Endothelial cell of umbilical vein (primary cell): ENCODE data around the gene APOBEC4.

Source experiments
- CTCF ChIP-seq, 2 donors: IDR thresholded peaks; 1 replicate in 1 of 2; 2 replicates in 1 of 2; pipeline ENCODE4 v1.5.1; 2011; ENCODE audit warnings: low read length in 2 of 2, mild to moderate bottlenecking in 2 of 2, moderate library complexity in 2 of 2, control low read depth in 1 of 2, inconsistent platforms in 1 of 2, low read depth in 1 of 2; ENCODE audit not compliant: insufficient read depth in 1 of 2; ENCODE audit errors: extremely low read depth in 1 of 2
- EZH2 ChIP-seq: IDR thresholded peaks from 2 replicates; pipeline ENCODE4 v1.6.1; 2012; ENCODE audit warnings: borderline replicate concordance, low read depth, mild to moderate bottlenecking, moderate library complexity, low read length, inconsistent platforms; ENCODE audit not compliant: severe bottlenecking
- FOS ChIP-seq: IDR thresholded peaks from 2 replicates; pipeline ENCODE4 v1.6.1; 2011; ENCODE audit warnings: mild to moderate bottlenecking, low read length, moderate library complexity, borderline replicate concordance; ENCODE audit not compliant: insufficient read depth
- MYC ChIP-seq: IDR thresholded peaks from one replicate; pipeline ENCODE4 v1.6.1; 2011; ENCODE audit warnings: mild to moderate bottlenecking, low read depth, low read length
- POLR2A ChIP-seq: IDR thresholded peaks from 2 replicates; pipeline ENCODE4 v1.6.1; 2012; ENCODE audit warnings: low read depth, mild to moderate bottlenecking, control low read depth, low read length
- POLR2AphosphoS5 ChIP-seq: IDR thresholded peaks from 2 replicates; pipeline ENCODE4 v1.6.1; 2012; ENCODE audit warnings: low read depth, mild to moderate bottlenecking, control low read depth, low read length, moderate library complexity; ENCODE audit not compliant: insufficient read depth

GRCh38 chr1:183634429-183635065, 18.6 kb downstream of the APOBEC4 start:
- TF ChIP-seq CTCF (IDR thresholded peaks at IDR 0.05; ENCODE audit: extremely low read depth in 1 of 2, insufficient read depth in 1 of 2, low read depth in 1 of 2, low read length in 2 of 2) (no peak), POLR2A (no peak), EZH2 (no peak), POLR2AphosphoS5 (no peak), MYC (no peak), FOS (no peak)
